B cell (primary cell): Measurements from ENCODE around the gene CLDN8. TPM values are rescaled to one million over a fixed set of nuclear protein-coding genes. Genes with fewer than 3 reads are reported as not detected.

Experiments
- ATAC-seq: fragments of 200-7000 bp; cut with Tn5 transposase; one replicate; pipeline ENCODE4 v1.10.0; 2021; ENCODE audit warnings: low read depth, mild to moderate bottlenecking, moderate number of reproducible peaks, moderate library complexity
- CTCF ChIA-PET: fragments of 350-600 bp; sonication (Branson Sonifier 250); formaldehyde crosslinking; loops from one replicate; lab custom pipeline; 2021; ENCODE audit warnings: antibody characterized with exemption, inconsistent platforms; lab: Charles Lee
- POLR2A ChIA-PET: fragments of 350-600 bp; sonication (Branson Sonifier 250); formaldehyde crosslinking; loops from one replicate; lab custom pipeline; 2021; ENCODE audit warnings: antibody characterized with exemption; lab: Charles Lee
- DNase-seq: peaks from one replicate; pipeline ENCODE4 v3.0.0; 2013
- H2AFZ ChIP-seq: 2 replicates; pipeline ENCODE4 v1.6.1; 2012; ENCODE audit warnings: mild to moderate bottlenecking, low read depth, low read length; ENCODE audit not compliant: insufficient read depth, poor library complexity, severe bottlenecking
- H3K27ac ChIP-seq, 2 donors: 1 replicate in 1 of 2; 2 replicates in 1 of 2; pipeline ENCODE4 v1.5.1; 2012 to 2013; ENCODE audit warnings: low read length in 2 of 2, mild to moderate bottlenecking in 2 of 2, moderate library complexity in 1 of 2
- H3K27me3 ChIP-seq, 4 experiments: fragments of 200-600 bp in 1 of 4; sonication (generic) in 1 of 4; replicated peaks in 1 of 4; 1 replicate in 2 of 4; 2 replicates in 2 of 4; pipeline versions ENCODE4 v1.6.1 to v1.7.0; 2013 to 2016; ENCODE audit warnings: low read length in 3 of 4, mild to moderate bottlenecking in 2 of 4, mixed read lengths in 1 of 4, moderate library complexity in 1 of 4; ENCODE audit not compliant: insufficient read depth in 4 of 4, control insufficient read depth in 3 of 4; ENCODE audit errors: control extremely low read depth in 1 of 4
- H3K36me3 ChIP-seq, 2 experiments: replicated peaks in 1 of 2; 1 replicate in 1 of 2; 2 replicates in 1 of 2; pipeline versions ENCODE4 v1.6.1 to v1.7.1; 2013; ENCODE audit warnings: low read length in 1 of 2; ENCODE audit not compliant: insufficient read depth in 2 of 2, control insufficient read depth in 1 of 2; ENCODE audit errors: control extremely low read depth in 1 of 2, extremely low read depth in 1 of 2
- H3K4me1 ChIP-seq, 2 donors: fragments of 200-600 bp in 1 of 2; sonication (generic) in 1 of 2; 1 replicate in 1 of 2; 2 replicates in 1 of 2; pipeline versions ENCODE4 v1.5.1 to v1.6.1; 2013 to 2017; ENCODE audit warnings: low read length in 2 of 2; ENCODE audit not compliant: control insufficient read depth in 2 of 2, insufficient read depth in 2 of 2
- H3K4me2 ChIP-seq: replicated peaks from 2 replicates; pipeline ENCODE3; 2012; ENCODE audit warnings: mild to moderate bottlenecking, low read depth, low read length; ENCODE audit not compliant: poor library complexity, severe bottlenecking
- H3K4me3 ChIP-seq, 5 experiments: fragments of 200-600 bp in 1 of 5; sonication (generic) in 1 of 5; 1 replicate in 3 of 5; 2 replicates in 2 of 5; pipeline versions ENCODE4 v1.5.1 to v1.7.0; 2011 to 2016; ENCODE audit warnings: low read length in 4 of 5, mild to moderate bottlenecking in 4 of 5, low read depth in 2 of 5, control low read depth in 1 of 5, moderate library complexity in 1 of 5; ENCODE audit not compliant: insufficient read depth in 1 of 5; ENCODE audit errors: control extremely low read depth in 1 of 5, extremely low read depth in 1 of 5
- H3K79me2 ChIP-seq: fragments of 200-600 bp; sonication (generic); one replicate; pipeline ENCODE4 v1.6.0; 2016; ENCODE audit warnings: low read length; ENCODE audit not compliant: control insufficient read depth, insufficient read depth
- H3K9ac ChIP-seq: fragments of 200-600 bp; sonication (generic); 2 replicates; pipeline ENCODE4 v1.6.1; 2017; ENCODE audit warnings: mild to moderate bottlenecking, low read length, moderate library complexity
- H3K9me3 ChIP-seq, 3 donors: one replicate each; pipeline versions ENCODE4 v1.6.1 to v1.7.1; 2013; ENCODE audit warnings: low read length in 2 of 3; ENCODE audit not compliant: control insufficient read depth in 2 of 3, insufficient read depth in 1 of 3; ENCODE audit errors: control extremely low read depth in 1 of 3
- H4K20me1 ChIP-seq: 2 replicates; pipeline ENCODE4 v1.6.0; 2012; ENCODE audit warnings: mild to moderate bottlenecking, low read length; ENCODE audit not compliant: insufficient read depth, control insufficient read depth, poor library complexity, severe bottlenecking
- H3K27ac Mint-ChIP-seq: one replicate; pipeline ENCODE4 v1.8.0; 2021; ENCODE audit warnings: mixed read lengths
- H3K27me3 Mint-ChIP-seq: one replicate; pipeline ENCODE4 v1.8.0; 2021; ENCODE audit warnings: mixed read lengths
- H3K4me1 Mint-ChIP-seq: one replicate; pipeline ENCODE4 v1.8.0; 2021; ENCODE audit warnings: mixed read lengths
- H3K4me3 Mint-ChIP-seq: one replicate; pipeline ENCODE4 v1.8.0; 2021; ENCODE audit warnings: mixed read lengths
- H3K9me3 Mint-ChIP-seq: one replicate; pipeline ENCODE4 v1.8.0; 2022; ENCODE audit warnings: mixed read lengths; ENCODE audit not compliant: insufficient read depth
- EZH2 ChIP-seq: IDR thresholded peaks from 2 replicates; pipeline ENCODE4 v1.6.1; 2012; ENCODE audit warnings: borderline replicate concordance, low read depth, mild to moderate bottlenecking, moderate library complexity, low read length; ENCODE audit not compliant: insufficient read depth, poor library complexity, severe bottlenecking
- WGBS: methylation state at CpG from one replicate; pipeline ENCODE4 v1.1.5; 2013; ENCODE audit warnings: missing lambda C conversion rate; ENCODE audit not compliant: insufficient coverage; 5-methylcytosine and 5-hydroxymethylcytosine counted together
- intact Hi-C: fragments of 100-400 bp; cut with micrococcal nuclease; formaldehyde crosslinking; loops from one replicate; pipeline ENCODE4 v1.10.0; 2022
- polyA plus RNA-seq: library from polyadenylated mRNA; depleted of rRNA; stranded (reverse); fragments of >200 nt; gene quantifications from 2 replicates; pipeline ENCODE4 v1.2.3, GENCODE V29; 2012
- total RNA-seq, 2 donors: library from RNA; stranded (reverse); fragments of 120-200 nt in 1 of 2; gene quantifications; 1 replicate in 1 of 2; 2 replicates in 1 of 2; pipeline versions ENCODE4 v1.2.3 to v1.2.4, GENCODE V29; 2013 to 2022
- TF ChIP-seq, protein P1 (sequence below): fragments of 200-600 bp; IDR thresholded peaks from one replicate; pipeline ENCODE4 v1.8.0; 2022; ENCODE audit warnings: antibody characterized with exemption, mild to moderate bottlenecking

Gene CLDN8
- total and polyA plus RNA-seq, 2 donors (not counting 1 experiment from before 2014, with no cell fraction given), result not detected

DNA sequence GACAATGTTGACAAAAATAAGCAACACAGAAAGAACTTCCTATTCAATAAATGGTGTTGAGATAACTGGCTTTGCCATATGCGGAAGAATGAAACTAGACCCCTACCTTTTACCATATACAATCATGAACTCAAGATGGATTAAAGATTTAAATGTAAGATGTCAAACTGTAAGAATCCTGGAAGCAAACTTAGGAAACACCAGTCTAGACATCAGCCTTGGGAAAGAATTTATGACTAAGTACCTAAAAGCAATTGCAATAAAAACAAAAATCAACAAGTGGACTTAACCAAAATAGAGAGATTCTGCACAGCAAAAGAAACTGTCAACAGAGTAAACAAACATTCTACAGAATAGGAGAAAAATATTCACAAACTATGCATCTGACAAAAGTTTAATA lies 16.1 kb upstream of the CLDN8 start:
- intact Hi-C loops, result no loop called here
- Histone ChIP-seq H3K9me3 (peaks cover 0 to 8% (median 0%) of the 10 kb centered on the region in 3 donors), H3K27ac (no peak overlapping the region), H3K79me2 (no peaks in the 10 kb centered on the region), H4K20me1 (no peaks in the 10 kb centered on the region), H3K4me1 (no peaks in the 10 kb centered on the region), H3K4me3 (no peak overlapping the region), H2AFZ (no peak overlapping the region), H3K4me2 (no peak overlapping the region), H3K36me3 (no peaks in the 10 kb centered on the region), H3K9ac (no peak overlapping the region), H3K27me3 (no peaks in the 10 kb centered on the region)
- TF ChIP-seq, protein P1, sequence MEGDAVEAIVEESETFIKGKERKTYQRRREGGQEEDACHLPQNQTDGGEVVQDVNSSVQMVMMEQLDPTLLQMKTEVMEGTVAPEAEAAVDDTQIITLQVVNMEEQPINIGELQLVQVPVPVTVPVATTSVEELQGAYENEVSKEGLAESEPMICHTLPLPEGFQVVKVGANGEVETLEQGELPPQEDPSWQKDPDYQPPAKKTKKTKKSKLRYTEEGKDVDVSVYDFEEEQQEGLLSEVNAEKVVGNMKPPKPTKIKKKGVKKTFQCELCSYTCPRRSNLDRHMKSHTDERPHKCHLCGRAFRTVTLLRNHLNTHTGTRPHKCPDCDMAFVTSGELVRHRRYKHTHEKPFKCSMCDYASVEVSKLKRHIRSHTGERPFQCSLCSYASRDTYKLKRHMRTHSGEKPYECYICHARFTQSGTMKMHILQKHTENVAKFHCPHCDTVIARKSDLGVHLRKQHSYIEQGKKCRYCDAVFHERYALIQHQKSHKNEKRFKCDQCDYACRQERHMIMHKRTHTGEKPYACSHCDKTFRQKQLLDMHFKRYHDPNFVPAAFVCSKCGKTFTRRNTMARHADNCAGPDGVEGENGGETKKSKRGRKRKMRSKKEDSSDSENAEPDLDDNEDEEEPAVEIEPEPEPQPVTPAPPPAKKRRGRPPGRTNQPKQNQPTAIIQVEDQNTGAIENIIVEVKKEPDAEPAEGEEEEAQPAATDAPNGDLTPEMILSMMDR, result no peak
- no peak for TF ChIP-seq EZH2
- Mint-ChIP-seq H3K27me3 (no peaks in the 10 kb centered on the region), H3K9me3 (peaks cover 2% of the 10 kb centered on the region), H3K4me1 (no peaks in the 10 kb centered on the region), H3K27ac (no peak overlapping the region), H3K4me3 (no peak overlapping the region)
- ChIA-PET POLR2A (no interaction called here), CTCF (no interaction called here)
- ATAC-seq (no peak), DNase-seq (no peak)
- no CpG with 5 or more reads among the region's 1 CpG for WGBS

DNA sequence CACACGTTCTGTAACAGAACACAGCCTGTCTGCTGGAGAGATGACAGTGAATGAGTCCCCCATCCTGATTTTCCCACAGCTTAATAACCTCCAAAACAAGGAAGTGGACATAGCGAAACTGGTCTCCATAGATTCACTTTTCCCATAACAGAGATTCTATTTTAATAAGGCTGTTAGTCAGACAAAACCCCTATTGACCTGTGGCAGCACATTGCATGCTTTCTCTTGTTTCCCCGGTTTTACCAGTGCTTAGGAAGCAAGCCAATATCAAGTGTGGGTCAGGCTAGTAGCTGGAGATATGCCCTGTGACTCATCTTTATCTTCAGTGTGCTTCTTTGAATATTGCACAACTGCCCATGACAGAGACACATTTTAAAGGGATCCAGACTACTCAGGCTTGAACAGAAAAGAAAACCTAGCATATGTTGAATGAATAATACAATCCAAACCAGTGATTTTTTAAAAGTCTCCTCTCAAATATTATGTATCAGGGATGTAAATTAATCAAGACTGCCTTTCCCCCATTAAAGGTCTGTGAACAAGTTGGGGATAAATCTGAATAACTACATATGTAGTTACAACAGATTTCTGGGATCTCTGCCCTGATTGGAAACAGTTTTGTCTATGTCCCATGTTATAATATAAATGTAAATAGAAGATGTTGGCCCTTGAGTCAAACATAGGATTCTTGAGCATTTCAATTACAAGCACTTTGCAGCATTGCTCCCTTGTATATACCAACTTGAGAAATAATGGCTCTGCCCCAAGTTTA lies 11.9 kb upstream of the CLDN8 start:
- TF ChIP-seq, protein P1, result no peak
- TF ChIP-seq EZH2, result no peak
- Histone ChIP-seq H3K9me3 (no peaks in the 10 kb centered on the region), H3K4me2 (no peak overlapping the region), H3K36me3 (no peaks in the 10 kb centered on the region), H3K27me3 (no peaks in the 10 kb centered on the region), H2AFZ (no peak overlapping the region), H3K27ac (no peak overlapping the region), H3K9ac (no peak overlapping the region), H3K79me2 (no peaks in the 10 kb centered on the region), H3K4me3 (no peak overlapping the region), H4K20me1 (no peaks in the 10 kb centered on the region), H3K4me1 (no peaks in the 10 kb centered on the region)
- H3K4me3 Mint-ChIP-seq, result no peak overlapping the region
- no peaks in the 10 kb centered on the region for H3K4me1 Mint-ChIP-seq
- H3K9me3 Mint-ChIP-seq, result peaks cover 2% of the 10 kb centered on the region
- DNase-seq (no peak), ATAC-seq (no peak)
- no peaks in the 10 kb centered on the region for H3K27me3 Mint-ChIP-seq
- POLR2A ChIA-PET, result no interaction called here
- WGBS, result 86% methylated on average over 1 of the region's 3 CpGs
- CTCF ChIA-PET, result no interaction called here
- intact Hi-C loops, result no loop called here
- H3K27ac Mint-ChIP-seq, result no peak overlapping the region
